ENCODE data around the gene CCND2. TPM values are rescaled to one million over a fixed set of nuclear protein-coding genes. Genes with fewer than 3 reads are reported as not detected.

CCND2 gene
- total RNA-seq, 1 experiment from 2014 or later, result 194 TPM

- TF ChIP-seq ZNF281 (CRISPR knock-in tag; IDR thresholded peaks at IDR 0.05) (no peak), MYBL2 (CRISPR knock-in tag; IDR thresholded peaks at IDR 0.05) (no peak), FOXJ3 (CRISPR knock-in tag; IDR thresholded peaks at IDR 0.05; ENCODE audit: borderline replicate concordance) (no peak), ARID4B (CRISPR knock-in tag; IDR thresholded peaks at IDR 0.05; ENCODE audit: borderline replicate concordance) (no peak), NR1H2 (CRISPR knock-in tag; IDR thresholded peaks at IDR 0.05) (no peak), SMAD4 (CRISPR knock-in tag; IDR thresholded peaks at IDR 0.05) (no peak), ZNF138 (CRISPR knock-in tag; conservative IDR thresholded peaks at IDR 0.05) (no peak), MLX (CRISPR knock-in tag; IDR thresholded peaks at IDR 0.05) (no peak)
Observed at GRCh38 chr12:4259099-4259498, 14.5 kb upstream of the CCND2 start (continued).

GRCh38 chr12:4261655-4262054 is 11.9 kb upstream of the CCND2 start:
- H3K4me3 Mint-ChIP-seq, result no peak overlapping the region
- DNase-seq (ENCODE audit: low spot score) (no peak), ATAC-seq (no peak)
- no peak overlapping the region for H3K27ac Mint-ChIP-seq
- CTCF ChIA-PET, result no interaction called here
- H3K36me3 Mint-ChIP-seq, result no peaks in the 10 kb centered on the region
- H3K9me3 Mint-ChIP-seq, result peaks cover 5% of the 10 kb centered on the region; the same call in 1 of the 2 replicates
- POLR2A ChIA-PET, result interaction anchor here (0.5 kb wide), 1 partner anchor 12 kb away, joined by 3 read pairs; the partner anchor contains the start of gene CCND2
- H3K27me3 Mint-ChIP-seq (ENCODE audit: low read depth), result peaks cover 2% of the 10 kb centered on the region; the same call in 1 of the 2 replicates
- H3K4me1 Mint-ChIP-seq, result peaks cover 4% of the 10 kb centered on the region
- no peak for TF ChIP-seq GTF2I (CRISPR knock-in tag; conservative IDR thresholded peaks at IDR 0.05)
- no peak for TF ChIP-seq ATF6 (CRISPR knock-in tag; IDR thresholded peaks at IDR 0.05)
- no peak for TF ChIP-seq IRF2 (CRISPR knock-in tag; IDR thresholded peaks at IDR 0.05; ENCODE audit: borderline replicate concordance, low read depth)
- no peak for TF ChIP-seq TCF7 (CRISPR knock-in tag; IDR thresholded peaks at IDR 0.05; ENCODE audit: low read depth)

- ChIA-PET CTCF (no interaction called here), POLR2A (no interaction called here)
- no peak overlapping the region for H3K27ac Mint-ChIP-seq
- peaks cover 17% of the 10 kb centered on the region for H3K27me3 Mint-ChIP-seq (ENCODE audit: low read depth)
- ATAC-seq (no peak), DNase-seq (ENCODE audit: low spot score) (no peak)
- H3K9me3 Mint-ChIP-seq, result no peaks in the 10 kb centered on the region
- no peak overlapping the region for H3K4me3 Mint-ChIP-seq
- H3K36me3 Mint-ChIP-seq, result no peaks in the 10 kb centered on the region
- peaks cover 21% of the 10 kb centered on the region for H3K4me1 Mint-ChIP-seq
- TF ChIP-seq NFYB (CRISPR knock-in tag; conservative IDR thresholded peaks at IDR 0.05; ENCODE audit: low read depth), result no peak
- TF ChIP-seq CTCF (IDR thresholded peaks at IDR 0.05), result no peak
- TF ChIP-seq GABPB1 (CRISPR knock-in tag; IDR thresholded peaks at IDR 0.05), result no peak
- TF ChIP-seq AR (CRISPR knock-in tag; IDR thresholded peaks at IDR 0.05), result no peak
- no peak for TF ChIP-seq ZNF121 (CRISPR knock-in tag; IDR thresholded peaks at IDR 0.05)
- no peak for TF ChIP-seq FOXJ3 (CRISPR knock-in tag; IDR thresholded peaks at IDR 0.05; ENCODE audit: borderline replicate concordance)
Observed at GRCh38 chr12:4265280-4265679, 8.3 kb upstream of the CCND2 start.
